H9 (cell line): ENCODE data around the gene SCEL. TPM values are rescaled to one million over a fixed set of nuclear protein-coding genes. Genes with fewer than 3 reads are reported as not detected.

Experiments
- DNase-seq: peaks from one replicate; pipeline ENCODE4 v3.0.0-alpha.2; 2017
- H2AFZ ChIP-seq: one replicate; pipeline ENCODE4 v1.6.1; 2013; ENCODE audit warnings: mild to moderate bottlenecking, low read length, control low read depth, moderate library complexity
- H2AK5ac ChIP-seq: 2 replicates; pipeline ENCODE4 v1.6.1; 2013; ENCODE audit warnings: low read length, control low read depth, mixed read lengths; ENCODE audit not compliant: insufficient read length
- H2BK120ac ChIP-seq: one replicate; pipeline ENCODE4 v1.6.1; 2013; ENCODE audit warnings: low read depth, mild to moderate bottlenecking, low read length, control low read depth, inconsistent platforms; ENCODE audit not compliant: poor library complexity, severe bottlenecking
- H2BK12ac ChIP-seq: 2 replicates; pipeline ENCODE4 v1.6.1; 2013; ENCODE audit warnings: low read length, control low read depth, mixed read lengths, low read depth; ENCODE audit not compliant: insufficient read length
- H2BK15ac ChIP-seq: 2 replicates; pipeline ENCODE4 v1.6.1; 2013; ENCODE audit warnings: low read depth, low read length, control low read depth
- H2BK20ac ChIP-seq: one replicate; pipeline ENCODE4 v1.6.1; 2013; ENCODE audit warnings: low read depth, mild to moderate bottlenecking, low read length, control low read depth, inconsistent platforms; ENCODE audit not compliant: poor library complexity, severe bottlenecking
- H2BK5ac ChIP-seq: 2 replicates; pipeline ENCODE4 v1.6.1; 2013; ENCODE audit warnings: low read length, control low read depth, mixed read lengths; ENCODE audit not compliant: insufficient read length
- H3K14ac ChIP-seq: 2 replicates; pipeline ENCODE4 v1.6.1; 2013; ENCODE audit warnings: low read length, control low read depth; ENCODE audit not compliant: insufficient read depth
- H3K18ac ChIP-seq: 2 replicates; pipeline ENCODE4 v1.6.1; 2013; ENCODE audit warnings: low read depth, mild to moderate bottlenecking, mixed read lengths, low read length, control low read depth; ENCODE audit not compliant: insufficient read length
- H3K23ac ChIP-seq: 2 replicates; pipeline ENCODE4 v1.6.1; 2013; ENCODE audit warnings: low read length, control low read depth, mixed read lengths, low read depth; ENCODE audit not compliant: insufficient read length
- H3K23me2 ChIP-seq: 2 replicates; pipeline ENCODE4 v1.6.1; 2013; ENCODE audit warnings: low read depth, mild to moderate bottlenecking, mixed read lengths, low read length, control low read depth; ENCODE audit not compliant: insufficient read length, poor library complexity, severe bottlenecking
- H3K27ac ChIP-seq: 2 replicates; pipeline ENCODE4 v1.5.1; 2013; ENCODE audit warnings: low read length, control low read depth, mixed read lengths, low read depth; ENCODE audit not compliant: insufficient read length
- H3K27me3 ChIP-seq: 2 replicates; pipeline ENCODE4 v1.6.1; 2013; ENCODE audit warnings: low read length, control low read depth, inconsistent platforms; ENCODE audit not compliant: insufficient read depth
- H3K4ac ChIP-seq: 2 replicates; pipeline ENCODE4 v1.6.1; 2013; ENCODE audit warnings: low read depth, mild to moderate bottlenecking, control low read depth, inconsistent platforms, low read length, moderate library complexity
- H3K4me1 ChIP-seq: 2 replicates; pipeline ENCODE4 v1.6.1; 2013; ENCODE audit warnings: low read length, control low read depth, inconsistent platforms; ENCODE audit not compliant: insufficient read depth
- H3K4me2 ChIP-seq: 2 replicates; pipeline ENCODE4 v1.6.1; 2013; ENCODE audit warnings: low read length, control low read depth, mixed read lengths; ENCODE audit not compliant: insufficient read length, insufficient read depth
- H3K56ac ChIP-seq: 2 replicates; pipeline ENCODE4 v1.6.1; 2013; ENCODE audit warnings: low read depth, mild to moderate bottlenecking, mixed read lengths, low read length, control low read depth; ENCODE audit not compliant: insufficient read length
- H3K79me1 ChIP-seq: 2 replicates; pipeline ENCODE4 v1.6.1; 2013; ENCODE audit warnings: low read depth, mild to moderate bottlenecking, moderate library complexity, low read length, control low read depth, inconsistent platforms; ENCODE audit not compliant: insufficient read depth, poor library complexity, severe bottlenecking
- H3K79me2 ChIP-seq: 2 replicates; pipeline ENCODE4 v1.6.1; 2013; ENCODE audit warnings: low read length, control low read depth, inconsistent platforms; ENCODE audit not compliant: insufficient read depth
- H3K9ac ChIP-seq: 2 replicates; pipeline ENCODE4 v1.6.1; 2013; ENCODE audit warnings: low read length, control low read depth, mixed read lengths; ENCODE audit not compliant: insufficient read length; ENCODE audit errors: extremely low read depth
- H3K9me3 ChIP-seq: one replicate; pipeline ENCODE4 v1.6.1; 2013; ENCODE audit warnings: low read depth, low read length, inconsistent platforms; ENCODE audit not compliant: control insufficient read depth
- H3T11ph ChIP-seq: one replicate; pipeline ENCODE4 v1.6.1; 2013; ENCODE audit warnings: mild to moderate bottlenecking, low read length, control low read depth, inconsistent platforms
- H4K20me1 ChIP-seq: one replicate; pipeline ENCODE4 v1.6.1; 2013; ENCODE audit not compliant: control insufficient read depth, insufficient read length, insufficient read depth
- H4K5ac ChIP-seq: 2 replicates; pipeline ENCODE4 v1.6.1; 2013; ENCODE audit warnings: low read depth, mild to moderate bottlenecking, mixed read lengths, low read length, control low read depth; ENCODE audit not compliant: insufficient read length
- H4K8ac ChIP-seq: replicated peaks from 2 replicates; pipeline ENCODE4 v1.6.1; 2013; ENCODE audit warnings: low read length, control low read depth, mixed read lengths, low read depth; ENCODE audit not compliant: insufficient read length
- H4K91ac ChIP-seq: 2 replicates; pipeline ENCODE4 v1.6.1; 2013; ENCODE audit warnings: low read depth, mild to moderate bottlenecking, moderate library complexity, mixed read lengths, low read length, control low read depth; ENCODE audit not compliant: insufficient read length
- H3K27ac Mint-ChIP-seq, 3 experiments: 2 replicates in 2 of 3; 3 replicates in 1 of 3; pipeline ENCODE4 v1.8.0; 2020 to 2021; ENCODE audit warnings: mixed read lengths in 3 of 3, mild to moderate bottlenecking in 1 of 3, moderate library complexity in 1 of 3
- H3K27me3 Mint-ChIP-seq: 2 replicates; pipeline ENCODE4 v1.8.0; 2021; ENCODE audit warnings: low read depth, mild to moderate bottlenecking, moderate library complexity, mixed read lengths
- H3K36me3 Mint-ChIP-seq, 3 experiments: 2 replicates in 2 of 3; 3 replicates in 1 of 3; pipeline ENCODE4 v1.8.0; 2020 to 2021; ENCODE audit warnings: low read depth in 3 of 3, mixed read lengths in 3 of 3; ENCODE audit not compliant: insufficient read depth in 1 of 3
- H3K4me1 Mint-ChIP-seq, 2 experiments: 2 replicates each; pipeline ENCODE4 v1.8.0; 2020; ENCODE audit warnings: mixed read lengths in 2 of 2
- H3K4me3 Mint-ChIP-seq, 2 experiments: 2 replicates in 1 of 2; 3 replicates in 1 of 2; pipeline ENCODE4 v1.8.0; 2020 to 2021; ENCODE audit warnings: mild to moderate bottlenecking in 2 of 2, mixed read lengths in 2 of 2, moderate library complexity in 1 of 2
- H3K9me3 Mint-ChIP-seq, 2 experiments: 2 replicates in 1 of 2; 3 replicates in 1 of 2; pipeline ENCODE4 v1.8.0; 2020; ENCODE audit warnings: mild to moderate bottlenecking in 2 of 2, mixed read lengths in 2 of 2, moderate library complexity in 1 of 2
- WGBS: extraction: QIAGEN DNeasy Blood & Tissue Kit; methylation state at CpG from one replicate; pipeline ENCODE4 v1.1.7; 2013; ENCODE audit warnings: missing lambda C conversion rate, low lambda C conversion rate, mixed read lengths; ENCODE audit not compliant: insufficient read length; ENCODE audit errors: extremely low coverage; 5-methylcytosine and 5-hydroxymethylcytosine counted together
- total RNA-seq: library from RNA; stranded (reverse); gene quantifications from 2 replicates; pipeline ENCODE4 v1.2.1, GENCODE V29; 2021
- TF ChIP-seq, protein P1 (sequence below): fragments of 200-600 bp; sonication (generic); conservative IDR thresholded peaks from 3 replicates; pipeline ENCODE4 v1.8.0; 2021; ENCODE audit warnings: antibody characterized with exemption, mild to moderate bottlenecking

Gene SCEL
- total RNA-seq, 1 experiment from 2014 or later = not detected

DNA sequence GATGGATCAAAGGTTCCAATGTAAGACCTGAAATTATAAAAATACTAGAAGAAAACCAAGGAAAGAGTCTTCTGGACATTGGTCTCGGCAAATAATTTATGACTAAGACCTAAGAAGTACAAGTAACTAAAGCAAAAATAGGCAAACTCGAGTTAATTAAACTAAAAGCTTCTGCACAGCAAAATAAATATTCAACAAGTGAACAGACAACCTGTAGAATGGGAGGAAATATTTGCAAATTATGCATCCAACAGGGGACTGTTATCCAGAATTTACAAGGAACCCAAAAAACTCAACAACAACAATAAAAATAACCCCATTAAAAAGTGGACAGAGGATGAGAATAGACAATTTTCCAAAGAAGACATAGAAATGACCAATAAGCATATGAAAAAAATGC, 152.3 kb downstream of the SCEL start:
- H4K91ac ChIP-seq = no peak overlapping the region

More for the DNA sequence above, 152.3 kb downstream of the SCEL start:
- Histone ChIP-seq H3K79me2 (no peaks in the 10 kb centered on the region), H3K14ac (no peak overlapping the region), H2BK15ac (no peak overlapping the region), H3K18ac (no peak overlapping the region), H2BK5ac (no peak overlapping the region), H3K4me2 (no peak overlapping the region), H3K9me3 (no peaks in the 10 kb centered on the region), H2AFZ (no peak overlapping the region), H2BK120ac (no peak overlapping the region), H4K20me1 (no peaks in the 10 kb centered on the region), H3K23ac (no peak overlapping the region), H3K27ac (no peak overlapping the region), H3K79me1 (no peaks in the 10 kb centered on the region), H4K5ac (no peak overlapping the region), H3K9ac (no peak overlapping the region), H2BK20ac (no peak overlapping the region), H4K8ac (no peak overlapping the region), H3K4me1 (no peaks in the 10 kb centered on the region), H3K27me3 (no peaks in the 10 kb centered on the region), H2AK5ac (no peak overlapping the region), H3T11ph (no peak overlapping the region), H3K23me2 (no peaks in the 10 kb centered on the region), H3K56ac (no peak overlapping the region), H3K4ac (no peak overlapping the region), H2BK12ac (no peak overlapping the region)
- Mint-ChIP-seq H3K27ac (no peak overlapping the region), H3K9me3 (no peaks in the 10 kb centered on the region; a peak in 1 of 5 replicates), H3K4me1 (no peaks in the 10 kb centered on the region), H3K27me3 (no peaks in the 10 kb centered on the region; the same call in 1 of the 2 replicates), H3K4me3 (no peak overlapping the region), H3K36me3 (no peaks in the 10 kb centered on the region)
- TF ChIP-seq, protein P1, sequence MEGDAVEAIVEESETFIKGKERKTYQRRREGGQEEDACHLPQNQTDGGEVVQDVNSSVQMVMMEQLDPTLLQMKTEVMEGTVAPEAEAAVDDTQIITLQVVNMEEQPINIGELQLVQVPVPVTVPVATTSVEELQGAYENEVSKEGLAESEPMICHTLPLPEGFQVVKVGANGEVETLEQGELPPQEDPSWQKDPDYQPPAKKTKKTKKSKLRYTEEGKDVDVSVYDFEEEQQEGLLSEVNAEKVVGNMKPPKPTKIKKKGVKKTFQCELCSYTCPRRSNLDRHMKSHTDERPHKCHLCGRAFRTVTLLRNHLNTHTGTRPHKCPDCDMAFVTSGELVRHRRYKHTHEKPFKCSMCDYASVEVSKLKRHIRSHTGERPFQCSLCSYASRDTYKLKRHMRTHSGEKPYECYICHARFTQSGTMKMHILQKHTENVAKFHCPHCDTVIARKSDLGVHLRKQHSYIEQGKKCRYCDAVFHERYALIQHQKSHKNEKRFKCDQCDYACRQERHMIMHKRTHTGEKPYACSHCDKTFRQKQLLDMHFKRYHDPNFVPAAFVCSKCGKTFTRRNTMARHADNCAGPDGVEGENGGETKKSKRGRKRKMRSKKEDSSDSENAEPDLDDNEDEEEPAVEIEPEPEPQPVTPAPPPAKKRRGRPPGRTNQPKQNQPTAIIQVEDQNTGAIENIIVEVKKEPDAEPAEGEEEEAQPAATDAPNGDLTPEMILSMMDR = no peak
- WGBS = no CpG with 5 or more reads among the region's 2 CpGs
- no peak for DNase-seq
